Mucosa of descending colon (tissue), 3 donors: Measurements from ENCODE around the gene DNAJC11. TPM values are rescaled to one million over a fixed set of nuclear protein-coding genes. Genes with fewer than 3 reads are reported as not detected.
"Not testable (repeated sequence)": the region's sequence is repeated elsewhere in the genome, so short reads cannot be mapped to it uniquely, and the experiment has no call there.

ENCODE experiments used
- ATAC-seq: fragments of 200-7000 bp; cut with Tn5 transposase; one replicate; pipeline ENCODE4 v1.9.1; 2020; ENCODE audit warnings: mild to moderate bottlenecking, moderate library complexity
- DNase-seq, 3 donors: peaks; one replicate each; pipeline ENCODE4 v3.0.0-alpha.2; 2020
- H3K36me3 ChIP-seq: fragments of 200-600 bp; one replicate; pipeline ENCODE4 v1.8.0; 2021; ENCODE audit warnings: low read depth, mild to moderate bottlenecking
- H3K4me1 ChIP-seq: fragments of 200-600 bp; one replicate; pipeline ENCODE4 v1.8.0; 2021; ENCODE audit warnings: low read depth, mild to moderate bottlenecking
- H3K4me3 ChIP-seq: fragments of 200-600 bp; one replicate; pipeline ENCODE4 v1.8.0; 2021; ENCODE audit warnings: mild to moderate bottlenecking
- H3K9me3 ChIP-seq: fragments of 200-600 bp; one replicate; pipeline ENCODE4 v1.8.0; 2021; ENCODE audit warnings: mild to moderate bottlenecking
- intact Hi-C, 2 donors: fragments of 100-400 bp; cut with DNase I in 1 of 2; cut with micrococcal nuclease in 1 of 2; formaldehyde crosslinking; loops; one replicate each; pipeline versions ENCODE4 v1.11.0 to v1.11.1; 2022; cut with DNase I, micrococcal nuclease
- total RNA-seq, 3 donors: library from RNA; stranded (reverse); fragmentation: NEBNext Ultra II Directional in 2 of 3; extraction: Animal tissue kit (Norgen Biotek cat#: 25700) in 2 of 3; gene quantifications; one replicate each; pipeline versions ENCODE4 v1.2.1 to v1.2.4, GENCODE V29; 2021 to 2023
- TF ChIP-seq, protein P1 (sequence below): fragments of 200-600 bp; IDR thresholded peaks from one replicate; pipeline ENCODE4 v1.8.0; 2022; ENCODE audit warnings: antibody characterized with exemption, mild to moderate bottlenecking
- donor health status: DM: no; HTN: no; CAD: no; lungs with moderate emphysema.
- donor health status: DM: no; HTN: no; CAD: no.
- donor health status: DM: no; HTN: yes; CAD: no.

Gene DNAJC11
- total RNA-seq, 3 donors from 2014 or later = 71.1 to 89.0 (median 78.9) TPM

DNA sequence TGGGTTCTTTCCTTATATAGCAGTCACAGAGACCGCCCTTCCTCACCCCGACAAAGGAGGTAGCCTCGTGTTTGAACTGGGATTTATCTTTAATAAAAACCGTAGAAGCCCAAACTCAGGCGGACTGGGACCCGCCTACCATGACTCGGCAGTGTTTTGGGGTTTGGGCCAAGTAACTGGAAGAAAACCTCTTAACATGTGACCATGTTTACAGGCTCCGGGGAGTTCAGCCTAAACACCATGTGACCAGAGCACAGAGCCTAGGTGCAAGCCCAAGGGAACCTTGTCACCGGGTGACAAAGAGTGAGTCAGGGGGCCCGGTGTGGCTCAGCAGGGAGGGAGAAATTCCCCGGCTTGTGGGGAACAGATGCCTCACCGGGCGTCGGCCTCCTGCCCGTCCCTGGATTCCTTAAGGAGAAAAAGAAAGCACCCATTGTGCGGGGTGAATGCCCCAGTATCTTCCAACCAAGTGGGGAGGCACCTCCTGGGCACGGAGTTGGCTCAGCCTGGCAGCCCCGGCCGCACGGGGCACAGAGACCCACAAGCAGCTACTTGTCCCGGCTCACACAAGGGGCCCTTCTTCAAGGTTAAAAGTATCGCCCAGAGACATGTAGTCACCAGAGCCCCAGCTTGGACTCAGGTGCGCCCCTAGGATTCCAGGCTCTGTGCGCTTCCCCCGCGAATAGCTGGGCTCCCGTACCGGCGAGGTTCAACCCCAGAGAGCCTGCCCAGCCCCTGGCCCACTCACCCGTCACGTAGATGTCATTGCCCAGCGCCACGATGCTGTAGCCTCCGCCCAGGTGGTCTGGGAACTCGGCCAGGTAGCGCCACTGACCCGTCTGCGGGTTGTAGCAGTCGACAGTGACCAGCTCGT lies 100.3 kb downstream of the DNAJC11 start:
- TF ChIP-seq, protein P1, sequence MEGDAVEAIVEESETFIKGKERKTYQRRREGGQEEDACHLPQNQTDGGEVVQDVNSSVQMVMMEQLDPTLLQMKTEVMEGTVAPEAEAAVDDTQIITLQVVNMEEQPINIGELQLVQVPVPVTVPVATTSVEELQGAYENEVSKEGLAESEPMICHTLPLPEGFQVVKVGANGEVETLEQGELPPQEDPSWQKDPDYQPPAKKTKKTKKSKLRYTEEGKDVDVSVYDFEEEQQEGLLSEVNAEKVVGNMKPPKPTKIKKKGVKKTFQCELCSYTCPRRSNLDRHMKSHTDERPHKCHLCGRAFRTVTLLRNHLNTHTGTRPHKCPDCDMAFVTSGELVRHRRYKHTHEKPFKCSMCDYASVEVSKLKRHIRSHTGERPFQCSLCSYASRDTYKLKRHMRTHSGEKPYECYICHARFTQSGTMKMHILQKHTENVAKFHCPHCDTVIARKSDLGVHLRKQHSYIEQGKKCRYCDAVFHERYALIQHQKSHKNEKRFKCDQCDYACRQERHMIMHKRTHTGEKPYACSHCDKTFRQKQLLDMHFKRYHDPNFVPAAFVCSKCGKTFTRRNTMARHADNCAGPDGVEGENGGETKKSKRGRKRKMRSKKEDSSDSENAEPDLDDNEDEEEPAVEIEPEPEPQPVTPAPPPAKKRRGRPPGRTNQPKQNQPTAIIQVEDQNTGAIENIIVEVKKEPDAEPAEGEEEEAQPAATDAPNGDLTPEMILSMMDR = no peak
- intact Hi-C loops = no loop called here
- no peaks in the 10 kb centered on the region for H3K9me3 ChIP-seq
- DNase-seq (peak; percentile 68 to 83 (median 77)), ATAC-seq (peak; percentile 49)
- peak overlapping the region; percentile 80 for H3K4me3 ChIP-seq
- no peaks in the 10 kb centered on the region for H3K36me3 ChIP-seq
- H3K4me1 ChIP-seq = peaks cover 17% of the 10 kb centered on the region

DNA sequence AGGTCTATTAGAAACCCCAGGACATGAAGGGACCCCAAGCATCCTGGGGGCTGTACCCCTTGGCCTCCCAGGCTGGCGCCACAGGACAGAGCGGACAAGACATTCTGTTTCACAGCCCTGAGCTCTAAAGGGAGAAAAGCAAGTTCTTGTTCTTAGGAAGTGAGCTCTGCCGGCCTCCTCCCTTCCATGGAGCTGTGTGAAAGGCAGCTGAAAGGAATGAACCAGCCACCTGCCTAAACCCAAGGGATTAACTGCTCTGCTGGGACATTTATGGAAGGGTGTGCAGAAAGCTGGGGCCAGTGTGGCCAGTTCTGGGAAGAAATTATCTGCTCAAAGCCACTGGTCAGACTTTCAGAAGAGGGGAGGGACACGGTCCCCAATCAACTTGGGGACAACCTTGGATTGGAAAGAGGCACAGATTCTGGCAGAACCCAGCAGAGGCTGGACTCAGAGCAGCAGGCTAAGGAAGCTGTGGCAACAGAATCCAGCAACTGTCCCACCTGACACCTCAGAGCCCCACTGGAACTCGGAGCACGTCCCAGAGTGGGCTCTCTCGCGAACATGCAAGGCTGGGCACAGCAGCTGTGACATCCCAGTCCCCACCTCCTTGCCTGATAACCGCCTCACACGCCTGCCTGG lies 101.1 kb downstream of the DNAJC11 start:
- Histone ChIP-seq H3K4me1 (peaks cover 17% of the 10 kb centered on the region), H3K9me3 (no peaks in the 10 kb centered on the region), H3K36me3 (no peaks in the 10 kb centered on the region), H3K4me3 (peak overlapping the region; percentile 80)
- intact Hi-C loops = no loop called here
- ATAC-seq (no peak), DNase-seq (no peak)
- TF ChIP-seq, protein P1 = no peak

DNA sequence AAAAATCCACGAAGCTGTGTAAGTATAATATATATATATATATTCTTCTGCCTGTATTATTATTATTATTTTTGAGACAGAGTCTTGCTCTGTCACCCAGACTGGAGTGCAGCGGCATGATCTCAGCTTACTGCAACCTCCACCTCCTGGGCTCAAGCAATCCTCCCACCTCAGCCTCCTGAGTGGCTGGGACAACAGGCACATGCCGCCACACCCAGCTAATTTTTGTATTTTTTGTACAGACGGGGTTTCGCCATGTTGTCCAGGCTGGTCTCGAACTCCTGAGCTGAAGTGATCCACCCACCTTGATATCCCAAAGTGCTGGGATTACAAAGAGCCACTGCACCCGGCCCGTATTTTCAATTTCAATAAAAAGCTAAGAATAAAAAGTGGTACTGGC lies 101.6 kb downstream of the DNAJC11 start:
- peaks cover 17% of the 10 kb centered on the region for H3K4me1 ChIP-seq
- DNase-seq, intact Hi-C loops, H3K9me3 ChIP-seq, ATAC-seq, H3K4me3 ChIP-seq, H3K36me3 ChIP-seq: not testable (repeated sequence)

DNA sequence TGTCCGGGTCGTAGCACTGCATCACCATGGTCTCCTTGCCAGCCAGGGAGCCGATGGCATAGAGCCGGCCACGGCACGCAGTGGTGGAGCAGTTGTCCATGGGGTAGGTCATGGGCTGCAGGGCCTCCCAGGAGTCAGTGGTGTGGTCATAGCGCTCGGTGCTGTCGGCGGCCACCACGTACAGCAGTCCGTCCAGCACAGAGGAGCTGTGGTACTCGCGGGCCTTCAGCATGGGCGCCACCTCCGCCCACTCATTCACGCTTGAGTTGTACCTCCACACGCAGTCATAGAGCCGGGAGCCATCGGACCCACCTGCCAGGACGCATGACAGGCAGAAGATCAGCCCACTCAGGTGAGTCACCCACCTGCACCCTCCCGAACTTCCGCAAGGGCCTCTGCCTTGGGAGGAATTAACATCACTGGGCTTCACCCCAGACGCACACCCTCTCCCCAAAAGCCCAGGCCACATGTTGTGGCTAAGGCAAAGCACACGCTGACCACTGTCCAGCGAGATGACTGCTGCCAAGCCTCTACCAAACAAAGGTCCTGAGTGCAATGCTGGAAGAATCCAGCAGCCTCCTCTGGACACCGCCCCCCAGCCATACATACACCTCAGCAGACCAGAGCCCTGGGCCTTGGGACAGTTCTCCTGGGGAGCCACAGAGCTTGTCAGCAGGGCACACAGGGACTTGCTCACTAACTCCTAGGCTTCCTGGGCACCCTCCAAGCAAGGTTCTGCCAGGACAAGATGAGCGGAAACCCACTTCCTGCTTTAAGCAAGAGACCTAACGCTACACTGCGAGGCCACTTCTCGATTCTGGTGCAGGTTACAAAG lies 102.3 kb downstream of the DNAJC11 start:
- DNase-seq (no peak), ATAC-seq (no peak)
- TF ChIP-seq, protein P1 = no peak
- H3K4me3 ChIP-seq = no peak overlapping the region
- H3K9me3 ChIP-seq = no peaks in the 10 kb centered on the region
- intact Hi-C loops = no loop called here
- H3K36me3 ChIP-seq = no peaks in the 10 kb centered on the region
- H3K4me1 ChIP-seq = peaks cover 17% of the 10 kb centered on the region

DNA sequence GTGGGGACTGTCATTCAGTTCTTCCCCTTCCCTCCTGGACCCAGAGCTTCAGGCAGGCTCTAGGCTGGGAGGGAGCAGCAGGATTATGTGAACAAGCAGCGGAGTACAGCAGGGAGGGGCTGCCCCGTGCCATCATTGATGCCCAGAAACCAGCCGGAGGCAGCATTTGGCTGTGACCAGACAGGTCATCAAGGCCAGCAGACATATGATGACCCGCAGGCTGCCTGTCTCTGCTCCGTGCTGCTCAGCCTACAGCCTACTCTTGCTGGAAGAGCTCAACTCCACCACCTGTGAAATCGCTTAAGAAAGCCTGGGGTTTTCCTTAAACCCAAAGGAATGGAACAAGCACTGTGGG lies 103.9 kb downstream of the DNAJC11 start:
- DNase-seq (no peak), ATAC-seq (no peak)
- TF ChIP-seq, protein P1 = no peak
- H3K4me1 ChIP-seq = peaks cover 17% of the 10 kb centered on the region
- intact Hi-C loops = no loop called here
- no peaks in the 10 kb centered on the region for H3K36me3 ChIP-seq
- no peak overlapping the region for H3K4me3 ChIP-seq
- no peaks in the 10 kb centered on the region for H3K9me3 ChIP-seq
